GM19468 (cell line): ENCODE measurements around the gene AIFM2.
"Not testable (repeated sequence)": the region's sequence is repeated elsewhere in the genome, so short reads cannot be mapped to it uniquely, and the experiment has no call there.

ENCODE experiments used
- ATAC-seq: cut with Tn5 transposase; IDR thresholded peaks from one replicate; pipeline ENCODE4 v1.9.1; 2021; ENCODE audit warnings: mild to moderate bottlenecking, moderate library complexity, moderate number of reproducible peaks; ENCODE audit not compliant: unreplicated experiment; ENCODE audit errors: extremely low read depth

Gene AIFM2

DNA sequence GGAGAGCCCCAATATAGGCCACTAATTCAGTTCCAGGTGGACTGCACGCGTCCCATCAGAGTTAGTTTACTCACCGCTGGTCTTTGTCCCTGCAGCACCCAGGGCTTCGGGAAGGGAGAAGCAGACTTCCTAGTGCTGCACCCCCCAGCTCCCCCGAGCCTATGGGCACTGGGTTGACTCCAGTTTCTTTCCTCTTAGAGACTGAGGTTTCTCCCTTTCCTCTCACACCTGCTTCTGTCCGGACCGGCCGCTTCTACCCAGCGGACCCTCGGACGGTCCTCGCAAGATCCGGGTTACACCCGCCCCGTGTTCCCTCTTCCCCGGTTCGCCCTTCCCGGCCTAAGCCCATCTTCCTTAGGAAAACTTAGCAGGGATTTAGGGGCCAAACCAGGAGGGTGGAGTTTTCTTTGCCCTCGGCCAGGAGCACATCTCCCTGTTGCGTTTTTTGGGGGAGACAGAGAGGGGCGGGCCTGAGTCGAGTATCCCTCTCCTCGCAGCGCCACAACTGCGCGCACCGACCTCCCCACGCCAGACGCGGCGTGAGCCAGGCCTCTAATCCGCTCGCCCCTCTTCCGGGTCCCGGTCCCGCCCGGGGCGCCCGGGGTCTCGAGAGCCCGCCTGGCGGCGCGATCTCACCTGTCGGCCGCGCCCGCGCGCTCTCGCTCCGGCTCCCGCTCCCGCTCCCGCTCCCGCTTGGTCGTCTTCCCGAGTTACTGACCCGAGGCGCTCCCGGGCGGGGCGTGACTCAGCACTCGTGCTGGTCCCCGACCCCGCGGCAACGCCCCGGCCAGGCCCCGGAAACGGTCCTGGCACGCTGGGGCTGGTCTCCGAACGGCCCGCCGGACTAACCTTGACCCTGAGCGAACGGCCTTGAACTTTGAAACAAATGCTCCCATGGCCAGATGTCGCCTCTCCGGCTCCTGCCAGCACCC is at the start of gene AIFM2:
Gene AIFM2, minus strand, starts transcription at position 728 of the 932 bp plus-strand sequence. CDS start 8,741 bp downstream, outside the sequence.
- ATAC-seq: peak; percentile 61

GRCh38 chr10:70179209-70179608 is 46.6 kb upstream of the AIFM2 start:
- ATAC-seq: not testable (repeated sequence)

GRCh38 chr10:70178139-70178725 is 45.6 kb upstream of the AIFM2 start:
- no peak for ATAC-seq

GRCh38 chr10:70176441-70176840 is 43.8 kb upstream of the AIFM2 start:
- ATAC-seq: no peak

DNA sequence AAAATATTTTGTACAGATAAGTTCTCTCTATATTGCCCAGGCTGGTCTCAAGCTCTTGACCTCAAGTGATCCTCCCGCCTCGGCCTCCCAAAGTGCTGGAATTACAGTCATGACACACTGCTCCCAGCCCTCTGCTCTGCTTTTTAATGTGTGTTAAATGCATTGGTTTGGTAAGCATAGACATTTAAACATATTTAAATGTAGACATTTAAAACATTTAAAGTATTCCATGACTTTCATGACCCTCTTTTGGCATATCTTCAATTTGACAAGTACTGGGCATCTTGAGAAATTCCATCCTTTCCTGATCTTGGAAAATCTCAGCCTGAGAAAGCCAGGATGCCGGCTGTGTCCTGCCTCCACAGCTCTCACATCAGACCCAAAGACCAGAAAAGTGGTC is 42.9 kb upstream of the AIFM2 start:
- ATAC-seq: no peak

DNA sequence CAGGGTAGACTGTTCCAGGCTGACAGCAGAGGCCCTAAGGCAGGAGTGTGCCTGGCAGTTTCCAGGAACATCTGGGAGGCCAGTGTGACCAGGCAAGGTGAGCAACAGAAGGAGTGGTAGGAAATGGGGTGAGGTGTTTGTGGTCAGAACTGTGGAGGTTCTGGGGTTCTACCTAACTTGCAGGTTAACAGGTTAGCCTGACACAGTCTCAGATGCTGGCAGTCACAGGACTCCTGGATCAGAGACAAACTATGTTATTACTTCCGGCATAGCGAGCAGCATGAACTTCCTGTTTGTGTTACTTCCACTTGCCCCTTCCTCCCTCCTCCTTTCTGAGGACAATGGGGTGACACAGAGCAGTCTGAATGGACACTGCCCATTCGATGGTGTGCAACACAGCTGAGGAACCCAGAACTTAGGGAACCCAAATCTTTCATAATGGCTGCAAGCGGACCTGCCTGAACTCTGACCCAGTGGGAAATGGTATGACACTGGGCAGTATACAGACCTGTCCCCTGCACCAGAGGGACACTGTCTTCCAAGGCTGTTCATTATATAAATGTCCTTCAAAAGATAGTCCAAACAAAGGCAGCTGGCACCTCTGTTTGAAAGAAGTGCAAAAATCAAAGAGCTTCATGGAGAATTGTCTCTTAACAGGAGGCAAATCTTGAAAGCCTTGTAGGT is 41.6 kb upstream of the AIFM2 start:
- ATAC-seq: no peak

DNA sequence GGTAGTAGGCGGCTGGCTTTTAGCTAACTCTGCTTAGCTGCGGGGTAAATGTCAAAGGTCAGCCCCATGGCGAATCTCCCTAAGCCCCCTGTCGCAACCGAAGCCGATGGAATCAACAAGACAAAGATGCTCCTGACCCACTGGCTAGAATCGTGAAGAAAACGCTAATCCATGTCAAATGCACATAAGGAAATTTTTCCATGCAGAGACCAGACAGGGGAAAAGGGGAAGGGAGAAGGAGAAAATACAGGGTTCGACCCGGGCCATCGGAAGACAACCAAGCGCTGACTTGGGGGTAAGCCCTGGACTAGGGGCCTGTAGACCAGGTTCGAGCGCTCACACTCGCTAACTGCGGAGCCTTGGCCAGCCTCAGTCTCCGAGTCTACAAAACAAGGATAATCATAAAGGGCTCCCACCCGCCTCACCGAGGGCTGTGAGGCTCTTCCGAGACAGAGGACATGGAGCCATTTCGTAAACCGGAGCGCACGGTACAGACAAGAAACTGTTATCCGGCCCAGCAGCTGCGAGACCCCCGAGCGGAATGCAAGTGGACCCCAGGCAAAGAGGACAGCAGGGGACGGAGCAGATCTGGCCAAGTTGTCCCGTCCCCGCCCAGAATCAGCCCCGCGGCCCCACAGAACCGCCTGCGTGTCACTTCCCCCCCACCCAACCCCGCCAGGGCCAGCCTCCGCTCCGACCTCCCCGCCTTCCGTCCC is 37.2 kb upstream of the AIFM2 start:
- no peak for ATAC-seq

GRCh38 chr10:70169011-70169410 is 36.4 kb upstream of the AIFM2 start:
- ATAC-seq: no peak

- no peak for ATAC-seq
Observed at GRCh38 chr10:70167246-70167645, 34.6 kb upstream of the AIFM2 start.

- no peak for ATAC-seq
Observed at GRCh38 chr10:70166394-70166793, 33.8 kb upstream of the AIFM2 start.

DNA sequence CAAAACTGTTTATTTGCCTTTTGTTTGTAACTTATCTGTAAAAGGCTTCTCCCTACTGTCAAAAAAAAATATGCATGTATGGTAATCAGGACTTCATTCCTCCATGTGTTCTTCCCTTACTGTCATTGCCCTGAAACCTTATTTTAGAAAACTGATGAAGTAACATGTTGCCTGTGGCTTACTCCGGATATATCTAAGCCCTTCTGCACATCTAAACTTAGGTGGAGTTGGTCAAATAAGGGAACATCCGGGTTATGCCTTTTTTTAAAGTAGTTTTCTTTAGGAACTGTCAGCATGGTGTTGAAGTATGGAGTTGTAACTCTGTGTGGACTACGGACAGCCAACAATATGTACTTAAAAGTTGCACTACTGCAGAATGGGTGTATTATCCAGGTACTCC is 31.5 kb upstream of the AIFM2 start:
- no peak for ATAC-seq

DNA sequence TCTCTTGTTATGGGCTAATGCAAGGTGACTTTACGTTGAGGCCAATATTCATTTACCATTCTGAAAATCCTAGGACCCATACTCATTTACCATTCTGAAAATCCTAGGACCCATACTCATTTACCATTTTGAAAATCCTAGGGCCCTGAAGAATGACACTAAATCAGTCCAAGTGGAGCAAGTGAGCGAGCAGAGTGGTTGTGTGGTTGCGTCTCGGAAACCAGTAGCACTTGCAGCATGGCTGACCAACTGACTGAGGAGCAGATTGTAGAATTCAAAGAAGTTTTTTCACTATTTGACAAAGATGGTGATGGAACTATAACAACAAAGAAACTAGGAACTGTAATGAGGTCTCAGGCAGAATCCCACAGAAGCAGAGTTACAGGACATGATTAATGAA is 30.8 kb upstream of the AIFM2 start:
- ATAC-seq: no peak

GRCh38 chr10:70162892-70163201 is 30.2 kb upstream of the AIFM2 start:
- ATAC-seq: no peak

- no peak for ATAC-seq
Observed at GRCh38 chr10:70162151-70162891, 29.7 kb upstream of the AIFM2 start.

DNA sequence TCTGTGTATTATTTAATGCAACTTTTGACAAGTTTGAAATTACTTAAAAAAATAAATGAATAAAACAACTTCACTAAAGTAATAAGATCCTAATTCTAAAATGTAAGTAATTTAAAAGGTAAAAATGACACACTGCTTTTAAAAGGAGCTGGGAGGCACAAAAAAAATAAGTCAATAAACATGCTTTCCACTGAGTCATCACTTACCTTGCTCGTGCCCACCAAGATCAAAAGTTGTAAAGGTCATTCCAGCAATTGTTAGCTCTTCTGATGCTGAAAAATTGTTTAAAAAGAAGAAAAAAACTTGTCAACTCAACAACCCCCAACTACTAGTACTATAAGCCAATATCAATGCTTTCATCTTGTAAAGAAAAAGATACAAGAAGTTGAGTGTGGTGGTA is 28.2 kb upstream of the AIFM2 start:
- no peak for ATAC-seq

- ATAC-seq: not testable (repeated sequence)
Observed at GRCh38 chr10:70159366-70159765, 26.7 kb upstream of the AIFM2 start.

GRCh38 chr10:70158113-70158512 is 25.5 kb upstream of the AIFM2 start:
- no peak for ATAC-seq

DNA sequence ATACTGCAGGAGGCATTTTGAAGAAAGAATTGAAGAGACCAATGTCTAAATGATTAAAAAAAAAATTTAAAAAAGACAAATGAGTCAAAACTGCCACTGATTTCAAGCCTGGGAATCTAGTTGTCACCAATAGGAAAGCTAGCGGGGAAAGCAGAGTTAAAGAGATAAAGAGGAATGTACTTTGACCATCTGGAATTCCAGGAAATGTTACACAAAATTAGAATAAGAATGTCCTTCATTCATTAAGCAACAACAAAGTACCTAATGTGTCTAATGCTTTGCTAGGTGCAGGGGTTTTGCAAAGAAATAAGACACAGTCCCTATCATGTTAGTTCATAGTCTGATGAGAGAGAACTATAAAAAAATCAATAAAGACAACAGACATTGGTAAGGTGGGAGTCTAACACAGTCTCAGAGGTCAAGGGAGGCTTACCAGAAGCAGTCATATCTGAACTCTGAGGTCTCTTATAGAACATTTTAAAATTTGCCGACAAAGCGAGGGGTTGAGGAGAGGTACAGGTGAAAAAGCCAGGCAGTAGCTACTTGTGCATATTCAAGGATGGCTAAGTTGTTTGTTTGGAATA is 22.7 kb upstream of the AIFM2 start:
- no peak for ATAC-seq

- no peak for ATAC-seq
Observed at GRCh38 chr10:70148516-70148915, 15.9 kb upstream of the AIFM2 start.

GRCh38 chr10:70147259-70147625 is 14.6 kb upstream of the AIFM2 start:
- ATAC-seq: no peak
